GM21723 (cell line): ENCODE data around the gene GOLGA1.

ENCODE experiments used
- ATAC-seq: cut with Tn5 transposase; IDR thresholded peaks from one replicate; pipeline ENCODE4 v1.9.1; 2021; ENCODE audit warnings: mild to moderate bottlenecking, moderate library complexity; ENCODE audit not compliant: unreplicated experiment

GOLGA1 gene

DNA sequence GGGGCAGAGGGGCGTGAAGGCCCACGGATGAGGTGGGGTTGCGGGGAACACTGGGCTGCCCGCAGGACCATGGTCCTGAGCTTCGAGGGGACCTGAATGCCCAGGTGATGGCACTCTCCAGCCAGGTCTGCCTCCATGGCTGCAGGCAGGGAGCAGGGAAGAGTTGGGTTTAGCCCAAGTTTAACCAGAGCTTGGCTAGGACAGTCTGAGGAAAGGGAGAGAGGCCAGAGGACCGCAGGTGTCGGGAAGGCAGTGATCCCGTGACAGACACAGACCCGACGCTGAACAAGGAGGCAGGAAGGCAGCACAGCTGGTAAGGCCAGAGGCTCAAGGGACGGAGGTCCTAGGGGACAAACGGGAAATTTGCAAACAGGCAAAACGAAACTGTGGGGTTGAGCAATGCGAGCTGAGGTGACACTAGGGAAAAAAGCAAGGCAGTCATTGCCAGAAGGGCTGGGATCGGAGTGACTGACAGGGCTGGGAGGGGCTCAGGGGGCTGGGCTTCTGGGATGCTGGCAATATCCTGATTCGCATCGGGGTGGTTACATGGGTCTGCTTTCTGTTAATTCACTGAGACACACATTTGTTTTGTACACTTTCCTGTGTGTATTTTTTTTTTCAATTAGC, 53.9 kb downstream of the GOLGA1 start:
- no peak for ATAC-seq

DNA sequence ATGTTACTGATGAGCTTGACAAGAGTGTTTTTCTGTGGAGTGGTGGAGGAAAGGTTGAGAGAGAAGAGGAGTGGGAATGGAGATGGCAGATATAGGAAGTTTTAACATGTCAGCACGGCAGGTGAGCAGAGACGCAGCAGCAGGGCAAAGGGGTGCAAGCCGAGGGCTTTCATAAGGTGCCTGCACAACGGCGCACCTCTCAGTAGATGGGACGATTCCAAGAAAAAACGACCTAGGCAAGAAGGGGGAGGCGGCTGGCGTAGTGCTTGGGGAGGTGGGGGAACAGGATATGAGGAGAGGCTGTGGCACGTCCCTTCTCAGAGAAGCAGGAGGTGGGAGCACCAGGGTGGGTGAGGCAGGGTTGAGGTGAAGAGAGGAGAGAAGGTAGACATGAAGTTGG, 54.4 kb downstream of the GOLGA1 start:
- no peak for ATAC-seq

DNA sequence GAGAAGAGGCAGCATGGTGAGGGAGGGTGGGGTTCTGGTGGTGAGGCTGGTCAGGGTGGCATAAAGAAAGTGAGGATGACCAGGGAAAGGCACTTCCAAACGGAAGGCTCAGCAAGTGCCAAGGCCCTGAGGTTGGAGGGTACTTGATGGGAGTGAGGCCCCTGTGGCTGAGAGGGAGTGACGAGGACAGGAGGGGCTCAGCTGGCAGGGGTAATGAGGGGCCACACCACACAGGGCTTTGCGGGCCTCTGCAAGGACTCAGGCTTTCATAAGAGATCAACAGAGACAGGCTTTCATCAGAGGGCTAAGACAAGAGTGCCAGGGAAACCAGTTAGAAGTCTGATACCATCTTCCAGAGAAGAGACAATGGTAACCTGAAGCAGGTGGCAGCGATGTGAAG, 55.3 kb downstream of the GOLGA1 start:
- ATAC-seq, result no peak

DNA sequence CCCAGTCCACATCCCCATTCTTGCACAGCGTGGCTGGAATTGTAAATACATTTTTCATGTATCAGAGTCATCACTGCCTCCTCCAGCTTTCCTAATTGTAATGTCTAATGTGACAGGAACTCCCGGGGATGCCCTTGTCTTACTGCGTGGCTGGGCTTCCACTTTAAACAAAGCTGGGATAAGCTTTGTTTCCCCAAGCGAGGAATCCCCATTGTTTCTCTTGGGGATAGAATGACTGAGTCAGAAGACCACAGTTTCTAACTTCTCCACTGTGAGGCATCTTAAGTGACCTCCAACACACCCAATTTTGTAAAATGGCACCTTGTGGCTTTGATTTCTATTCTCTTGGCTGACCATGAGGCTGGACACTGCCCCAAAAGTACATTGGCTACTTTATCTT, 56.5 kb downstream of the GOLGA1 start:
- ATAC-seq, result no peak

DNA sequence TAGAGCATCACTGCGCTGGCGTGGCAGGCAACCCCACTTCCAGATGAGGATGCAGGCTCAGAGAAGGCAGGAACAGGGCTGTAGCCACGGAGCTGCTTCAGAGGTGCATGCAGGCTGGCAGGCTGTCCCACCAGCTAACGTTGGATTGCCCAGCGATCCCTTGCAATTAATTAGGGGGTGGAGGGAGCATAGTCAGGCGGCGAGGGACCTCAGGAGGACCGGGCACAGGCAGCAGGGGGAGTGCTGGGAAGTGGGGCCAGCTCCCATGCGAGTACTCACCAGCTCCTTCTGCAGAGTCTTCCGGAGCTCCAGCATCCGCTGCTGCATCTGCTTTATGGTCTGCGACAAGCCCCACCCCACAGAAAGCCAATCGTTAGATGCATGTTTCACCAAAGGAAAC, 58.7 kb downstream of the GOLGA1 start:
- no peak for ATAC-seq

DNA sequence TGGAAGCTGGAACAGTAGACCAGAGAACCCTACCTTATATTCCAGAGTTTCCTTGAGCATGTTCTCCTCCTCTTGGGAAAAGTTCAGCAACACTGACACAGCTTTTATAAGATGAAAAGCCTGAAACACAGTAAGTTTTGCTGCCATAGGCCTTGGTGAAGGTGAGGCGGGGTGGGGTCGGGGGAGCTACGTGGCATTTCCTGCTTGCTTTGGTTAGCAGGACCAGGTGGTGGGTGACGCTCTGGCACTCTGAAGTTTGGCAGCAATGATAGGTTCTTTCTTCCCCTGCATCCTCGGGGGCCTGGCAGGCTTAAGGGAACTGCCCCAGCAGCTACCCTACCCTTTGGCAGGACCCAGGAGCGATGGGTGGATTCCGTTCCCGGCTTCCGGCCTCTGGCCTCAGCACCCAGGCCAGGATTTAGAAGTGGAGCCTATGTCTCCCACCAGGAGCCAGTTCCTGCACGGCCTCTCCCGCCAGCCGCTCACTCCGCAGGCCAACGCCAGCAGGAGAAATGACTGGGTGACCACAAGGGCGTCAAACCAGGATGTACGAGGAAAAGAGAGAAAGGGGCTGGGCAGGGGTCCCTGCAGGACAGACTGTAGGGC, 59.6 kb downstream of the GOLGA1 start:
- no peak for ATAC-seq

DNA sequence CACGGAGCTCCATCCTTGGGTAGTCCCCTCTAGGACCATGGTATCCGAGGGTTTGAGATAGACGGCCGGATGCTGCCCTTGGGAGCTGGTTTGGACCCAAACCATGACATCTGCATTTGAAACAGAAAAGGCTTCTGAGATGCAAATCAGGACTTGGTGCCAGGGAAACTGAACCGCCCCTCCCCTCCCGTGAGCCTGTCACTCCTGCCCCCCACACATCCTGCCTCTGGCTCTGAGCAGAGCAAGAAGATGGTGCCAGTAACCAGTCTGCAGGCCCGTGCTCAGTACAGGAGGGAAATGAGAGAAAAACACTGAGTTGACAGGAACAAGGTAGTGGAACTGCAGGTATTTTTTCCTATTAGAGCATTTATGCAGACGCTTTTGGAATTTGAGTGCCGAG, 60.4 kb downstream of the GOLGA1 start:
- no peak for ATAC-seq

DNA sequence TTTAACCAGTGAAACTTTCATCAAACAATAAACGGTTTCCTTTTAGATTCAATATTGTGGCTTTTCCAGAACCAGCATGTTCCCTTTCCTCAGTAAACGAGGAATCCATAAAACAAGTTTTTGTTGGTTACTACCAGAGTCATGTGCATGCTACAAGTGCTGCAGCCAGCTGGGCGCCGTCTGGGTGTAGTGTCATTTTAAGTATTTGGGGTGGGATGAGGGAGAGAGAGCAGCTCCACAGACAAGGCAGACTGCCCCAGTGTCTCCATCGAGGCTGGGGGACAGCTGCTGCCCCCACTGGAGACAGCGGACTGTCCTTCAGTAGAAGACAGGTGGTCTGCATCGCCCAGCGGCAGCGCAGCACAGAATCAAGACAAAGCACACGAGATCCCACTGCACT, 61.7 kb downstream of the GOLGA1 start:
- no peak for ATAC-seq

DNA sequence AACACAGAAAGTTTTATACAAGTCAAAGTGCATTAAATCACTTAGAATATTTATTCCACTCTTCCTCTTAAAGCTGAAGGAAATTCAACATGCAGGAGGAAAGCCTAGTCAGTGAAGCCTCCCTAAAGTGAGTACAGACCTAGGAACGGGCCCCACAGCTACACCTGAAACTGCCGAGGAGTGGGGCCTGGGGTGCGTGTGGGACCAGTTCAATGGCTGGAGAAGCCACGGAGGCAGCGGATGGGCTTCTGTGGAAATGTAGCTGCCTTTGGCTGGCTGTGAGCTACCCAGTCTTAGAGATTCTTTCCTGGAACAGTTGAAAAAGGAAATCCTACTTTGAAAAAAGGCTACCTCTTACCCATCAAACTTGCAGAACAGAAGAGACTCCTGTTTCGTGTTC, 62.4 kb downstream of the GOLGA1 start:
- no peak for ATAC-seq

DNA sequence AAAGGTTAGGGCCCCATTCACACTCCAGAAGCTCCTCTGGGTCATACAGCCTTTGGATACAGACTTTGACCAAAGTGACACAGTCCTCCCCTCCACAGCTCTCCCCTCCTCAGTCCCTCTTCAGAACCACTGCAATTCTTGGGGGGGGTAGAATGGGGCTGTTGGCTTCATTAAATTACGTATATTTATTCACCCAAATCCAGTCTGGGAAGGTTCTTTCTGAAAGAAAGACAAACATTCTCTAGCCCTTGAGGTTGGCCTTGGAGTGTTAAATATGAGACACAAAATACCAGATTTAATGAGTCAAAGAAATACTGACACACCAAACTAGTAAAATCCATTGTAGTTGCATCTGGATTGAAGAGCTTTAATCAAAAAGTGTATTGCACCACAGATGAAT, 62.9 kb downstream of the GOLGA1 start:
- ATAC-seq, result no peak

DNA sequence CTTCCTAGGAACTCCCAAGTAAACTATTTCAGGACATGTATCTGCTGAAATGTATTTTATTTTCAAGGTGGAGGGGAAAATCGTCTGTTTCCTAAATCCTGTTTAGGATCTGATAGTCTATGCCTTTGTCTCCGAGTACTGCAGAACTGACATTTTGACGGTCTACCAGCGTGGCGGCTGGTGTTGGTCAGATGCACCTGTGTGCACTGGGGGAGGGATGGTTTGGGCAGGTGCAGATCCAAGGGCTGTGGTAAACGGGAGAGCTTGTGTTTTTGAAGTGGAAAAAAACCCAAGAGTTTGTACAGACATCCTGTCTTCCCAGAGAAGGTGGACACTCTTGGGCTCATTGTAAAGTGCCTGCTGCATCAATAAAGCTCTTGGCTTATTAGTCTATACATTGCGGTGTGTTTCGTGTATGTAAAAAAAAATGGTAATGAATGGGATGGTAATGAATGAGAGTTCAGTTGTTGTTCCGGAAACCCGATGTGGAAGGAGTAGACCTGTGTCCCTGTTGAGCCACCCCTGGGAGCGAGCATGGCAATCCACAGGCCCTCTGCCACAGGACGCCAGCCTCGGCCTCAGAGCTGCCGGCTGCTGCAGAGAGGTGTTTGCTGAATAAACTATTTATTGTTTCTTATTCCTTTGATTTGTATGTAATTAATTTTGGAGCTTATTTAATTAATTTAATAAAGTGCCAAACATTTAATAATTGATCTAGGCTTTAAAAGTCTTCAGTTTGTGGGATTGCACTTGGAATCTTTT, 63.7 kb downstream of the GOLGA1 start:
- no peak for ATAC-seq

DNA sequence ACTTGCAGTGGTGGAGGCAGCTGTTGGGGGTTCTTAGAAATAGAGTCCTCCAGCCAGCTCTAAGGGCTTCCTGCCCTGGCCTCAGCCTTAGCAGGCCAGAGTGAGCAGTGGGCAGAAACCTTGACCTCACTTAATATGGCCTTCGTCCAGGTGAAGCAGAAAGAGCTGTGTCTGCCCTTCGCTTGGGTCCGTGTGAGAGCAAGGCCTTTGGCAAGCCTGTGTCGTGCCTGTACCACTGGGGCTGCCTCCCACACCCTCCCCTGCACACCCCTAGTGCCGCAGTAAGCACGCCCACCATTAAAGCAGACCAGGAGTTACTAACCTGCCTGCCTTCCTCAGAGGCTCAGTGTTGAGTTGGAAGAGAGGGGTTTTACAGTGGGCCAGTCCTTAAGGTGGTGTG, 65.4 kb downstream of the GOLGA1 start:
- ATAC-seq, result no peak

DNA sequence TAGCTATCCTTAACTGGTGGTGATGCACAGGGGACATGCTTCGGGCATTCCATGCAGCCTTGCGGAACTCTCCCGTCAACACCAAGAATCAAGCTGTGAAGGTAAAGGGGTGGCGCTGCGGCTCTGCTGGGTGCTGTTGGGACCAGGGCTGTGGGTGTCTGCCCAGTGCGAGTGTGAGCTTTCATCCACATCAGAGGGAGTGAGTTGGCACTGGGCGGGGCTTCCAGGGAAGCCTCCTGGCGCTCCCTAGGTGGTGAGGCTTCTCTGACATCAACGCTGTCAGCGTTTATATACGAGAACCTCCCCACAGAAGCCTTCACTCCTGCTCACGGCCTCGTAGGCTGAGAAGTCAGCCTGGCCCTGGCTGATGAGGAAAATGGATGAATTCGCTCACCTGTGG, 67.2 kb downstream of the GOLGA1 start:
- no peak for ATAC-seq

DNA sequence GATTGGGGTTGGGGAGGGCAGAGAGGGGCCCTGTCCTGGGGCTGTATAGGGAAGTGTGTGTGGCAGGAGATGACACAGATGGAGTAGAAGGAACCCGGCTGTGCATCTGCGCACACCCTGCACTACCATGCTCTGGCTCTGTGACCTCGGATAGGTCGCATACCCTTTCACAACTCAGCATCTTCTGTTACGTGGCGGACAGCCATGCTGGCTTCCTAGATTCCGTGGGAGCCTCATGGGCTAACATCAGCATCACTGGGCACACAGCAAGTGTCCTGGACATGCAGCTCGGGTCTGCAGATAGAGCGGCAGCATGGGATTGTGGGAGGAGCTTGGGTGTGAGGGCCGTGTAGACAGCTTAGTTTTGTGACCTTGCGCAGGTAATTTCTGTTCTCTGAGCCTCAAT, 69.7 kb downstream of the GOLGA1 start:
- ATAC-seq, result no peak

DNA sequence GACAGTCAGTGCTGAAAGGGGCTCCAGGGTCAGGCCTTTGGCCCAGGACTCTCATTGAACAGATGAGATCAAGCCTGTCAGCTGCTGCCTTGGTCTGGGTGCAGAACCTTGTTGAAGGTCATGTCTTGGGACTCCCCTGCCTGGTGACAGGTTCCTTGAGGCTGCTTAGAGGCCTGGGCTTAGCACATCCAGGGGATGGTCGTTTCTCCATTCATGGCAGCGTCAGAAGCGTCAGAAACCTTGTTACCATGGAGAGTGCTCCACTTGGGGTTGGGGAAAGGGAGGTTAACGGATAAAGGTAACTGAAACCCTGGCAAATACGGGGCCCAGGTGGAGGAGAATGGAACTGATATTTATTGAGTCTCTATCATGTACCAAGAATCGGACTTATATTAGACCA, 70.2 kb downstream of the GOLGA1 start:
- ATAC-seq, result no peak

DNA sequence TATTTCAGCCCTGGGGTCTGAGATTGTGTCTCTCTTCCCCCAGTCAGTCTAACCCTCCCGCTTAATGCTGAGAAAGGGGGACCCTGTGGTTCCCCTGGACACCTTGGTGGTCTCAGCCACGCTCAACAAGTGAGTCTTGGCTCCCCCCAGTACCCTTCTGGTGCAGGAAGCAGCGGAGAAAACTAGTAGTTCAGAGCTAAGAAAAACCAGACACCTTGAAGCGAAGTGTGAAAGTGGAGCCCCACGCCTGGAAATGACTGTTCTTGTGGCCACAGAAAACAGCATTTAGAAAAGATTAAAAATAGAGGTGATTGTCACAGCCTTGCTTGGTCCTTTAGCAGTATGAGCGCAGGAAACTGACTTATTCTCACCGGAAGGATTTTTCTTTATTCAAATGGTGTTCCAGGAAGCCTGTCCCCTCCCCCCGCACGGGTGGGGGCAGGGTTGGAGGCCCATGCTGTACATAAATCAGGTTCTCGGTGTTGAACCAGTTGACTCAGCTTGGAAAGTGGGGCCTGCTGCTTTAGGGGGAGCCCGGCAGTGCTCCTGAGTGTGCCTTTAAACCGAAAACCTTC, 70.8 kb downstream of the GOLGA1 start:
- ATAC-seq, result peak; percentile 47

DNA sequence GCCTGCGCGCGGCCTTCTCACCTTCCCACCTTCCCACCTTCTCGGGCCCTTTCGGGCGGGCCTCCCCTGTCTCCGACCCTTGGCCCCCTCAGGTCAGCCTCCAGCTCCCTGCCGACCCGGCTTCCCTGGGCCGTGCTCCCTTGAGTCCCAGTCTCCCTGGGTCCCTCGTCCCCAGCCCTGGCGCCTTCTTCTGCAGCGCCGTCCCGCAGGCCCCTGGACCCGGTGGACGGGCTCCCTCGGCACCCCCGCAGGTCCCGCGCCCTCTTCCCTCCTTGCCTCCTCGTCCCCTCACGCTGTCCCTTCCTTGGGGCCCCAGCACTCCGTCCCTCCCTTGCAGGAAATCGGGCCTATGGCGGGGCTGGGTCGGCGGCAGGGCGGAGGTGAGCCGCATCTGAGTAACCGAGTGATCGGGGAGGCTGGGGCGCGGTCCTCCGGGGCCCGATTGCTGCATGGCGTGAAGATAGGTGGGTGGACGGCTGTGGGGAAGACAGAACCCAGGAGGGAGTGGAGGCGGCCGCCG, 71.4 kb downstream of the GOLGA1 start:
- peak; percentile 19 for ATAC-seq

DNA sequence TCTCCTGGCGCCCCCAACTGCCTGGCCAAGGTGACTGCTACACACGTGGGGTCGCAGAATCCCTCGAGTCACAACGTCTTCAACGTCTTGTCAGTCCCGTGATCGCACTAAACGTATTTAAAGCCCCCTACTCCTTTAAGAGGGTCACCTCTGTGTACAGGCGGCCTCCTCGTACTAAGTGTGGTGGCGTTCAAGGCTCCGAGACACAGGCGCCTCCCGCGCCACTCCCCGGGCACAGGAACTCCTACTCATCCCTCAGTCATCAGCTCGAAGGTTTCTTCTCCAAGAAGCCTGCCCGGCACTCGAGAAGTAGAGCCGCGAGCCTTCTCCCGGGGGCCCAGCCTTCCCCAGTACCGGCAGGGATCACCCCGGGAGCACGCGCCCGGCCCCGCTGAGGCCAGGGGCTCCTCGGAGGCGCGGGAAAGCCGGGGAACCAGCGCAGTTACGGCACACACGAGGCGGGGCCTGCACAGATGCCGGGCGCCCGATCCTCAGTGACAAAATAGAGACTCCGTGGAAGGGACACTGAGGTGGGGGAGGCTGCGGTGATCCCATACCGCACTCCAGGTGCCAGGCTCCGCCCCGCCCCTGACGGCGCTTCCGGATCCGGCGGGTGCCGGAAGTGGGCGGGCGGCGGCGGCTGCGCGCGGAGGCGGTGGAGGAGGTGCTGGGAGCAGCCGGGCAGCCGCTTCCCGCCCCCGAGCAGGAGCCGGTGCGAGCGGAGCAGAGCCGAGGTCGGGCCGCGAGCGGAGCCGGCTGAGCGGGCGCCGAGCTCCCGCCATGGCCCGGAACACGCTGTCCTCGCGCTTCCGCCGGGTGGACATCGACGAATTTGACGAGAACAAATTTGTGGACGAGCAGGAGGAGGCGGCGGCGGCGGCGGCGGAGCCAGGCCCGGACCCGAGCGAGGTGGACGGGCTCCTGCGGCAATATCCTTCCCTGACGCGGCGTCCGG, 72.1 kb downstream of the GOLGA1 start:
- ATAC-seq, result peak; percentile 55

DNA sequence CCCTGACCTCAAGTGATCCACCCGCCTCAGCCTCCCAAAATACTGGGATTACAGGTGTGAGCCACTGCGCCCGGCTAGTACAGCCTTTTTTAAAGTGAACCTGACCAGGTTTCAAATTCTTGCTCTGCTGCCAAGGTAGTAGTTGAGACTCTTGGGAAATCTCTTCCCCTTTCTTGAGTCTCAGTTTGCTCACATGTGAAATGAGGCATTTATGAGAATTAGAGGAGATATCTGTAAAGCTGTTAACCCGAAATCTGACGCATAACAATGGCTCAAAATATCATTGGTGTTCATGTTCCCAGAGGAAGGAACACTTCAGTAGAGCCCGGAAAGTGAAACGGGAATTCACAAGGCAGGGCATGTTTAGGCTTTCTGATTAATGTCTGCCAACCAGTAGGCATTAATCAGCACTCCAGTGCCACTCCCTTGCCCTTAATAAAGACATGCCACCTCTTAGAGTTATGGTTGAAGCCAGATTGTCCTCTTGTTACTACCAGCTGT, 77.5 kb downstream of the GOLGA1 start:
- no peak for ATAC-seq
